Activated B cell treated with CpG ODN at 0.5 μM for 24 hours (primary cell): Measurements from ENCODE around the gene STK33. TPM values are rescaled to one million over a fixed set of nuclear protein-coding genes. Genes with fewer than 3 reads are reported as not detected.

Experiments used
- ATAC-seq: fragments of 200-7000 bp; cut with Tn5 transposase; one replicate; pipeline ENCODE4 v1.10.0; 2021; ENCODE audit warnings: low read depth, mild to moderate bottlenecking, moderate library complexity
- CTCF ChIA-PET: fragments of 350-600 bp; sonication (Branson Sonifier 250); formaldehyde crosslinking; loops from one replicate; lab custom pipeline; 2021; ENCODE audit warnings: antibody characterized with exemption; lab: Charles Lee
- POLR2A ChIA-PET: fragments of 350-600 bp; sonication (Branson Sonifier 250); formaldehyde crosslinking; loops from one replicate; lab custom pipeline; 2021; ENCODE audit warnings: antibody characterized with exemption; lab: Charles Lee
- DNase-seq: peaks from one replicate; pipeline ENCODE4 v3.0.0; 2022
- H3K27ac Mint-ChIP-seq: one replicate; pipeline ENCODE4 v1.8.0; 2020; ENCODE audit warnings: mixed read lengths
- H3K27me3 Mint-ChIP-seq: one replicate; pipeline ENCODE4 v1.8.0; 2021; ENCODE audit warnings: mixed read lengths
- H3K36me3 Mint-ChIP-seq: one replicate; pipeline ENCODE4 v1.8.0; 2021; ENCODE audit warnings: low read depth, mixed read lengths
- H3K4me1 Mint-ChIP-seq: one replicate; pipeline ENCODE4 v1.8.0; 2021; ENCODE audit warnings: mixed read lengths
- H3K4me3 Mint-ChIP-seq: one replicate; pipeline ENCODE4 v1.8.0; 2020; ENCODE audit warnings: mild to moderate bottlenecking, mixed read lengths
- H3K9me3 Mint-ChIP-seq: one replicate; pipeline ENCODE4 v1.8.0; 2020; ENCODE audit warnings: mixed read lengths
- intact Hi-C: fragments of 100-400 bp; cut with micrococcal nuclease; formaldehyde crosslinking; loops from one replicate; pipeline ENCODE4 v1.15.1; 2024
- total RNA-seq: library from RNA; stranded (reverse); gene quantifications from 2 replicates; pipeline ENCODE4 v1.2.3, GENCODE V29; 2022
- TF ChIP-seq, protein P1 (sequence below): fragments of 200-600 bp; IDR thresholded peaks from one replicate; pipeline ENCODE4 v1.8.0; 2022; ENCODE audit warnings: antibody characterized with exemption, mild to moderate bottlenecking

The STK33 gene
- total RNA-seq, 1 donor from 2014 or later = 14.0 TPM

- no peaks in the 10 kb centered on the region for H3K4me1 Mint-ChIP-seq
- intact Hi-C loops = no loop called here
- DNase-seq (no peak), ATAC-seq (no peak)
- POLR2A ChIA-PET = no interaction called here
- no peak overlapping the region for H3K27ac Mint-ChIP-seq
- no peak overlapping the region for H3K4me3 Mint-ChIP-seq
- peaks cover 50% of the 10 kb centered on the region for H3K36me3 Mint-ChIP-seq
- CTCF ChIA-PET = no interaction called here
- TF ChIP-seq, protein P1, sequence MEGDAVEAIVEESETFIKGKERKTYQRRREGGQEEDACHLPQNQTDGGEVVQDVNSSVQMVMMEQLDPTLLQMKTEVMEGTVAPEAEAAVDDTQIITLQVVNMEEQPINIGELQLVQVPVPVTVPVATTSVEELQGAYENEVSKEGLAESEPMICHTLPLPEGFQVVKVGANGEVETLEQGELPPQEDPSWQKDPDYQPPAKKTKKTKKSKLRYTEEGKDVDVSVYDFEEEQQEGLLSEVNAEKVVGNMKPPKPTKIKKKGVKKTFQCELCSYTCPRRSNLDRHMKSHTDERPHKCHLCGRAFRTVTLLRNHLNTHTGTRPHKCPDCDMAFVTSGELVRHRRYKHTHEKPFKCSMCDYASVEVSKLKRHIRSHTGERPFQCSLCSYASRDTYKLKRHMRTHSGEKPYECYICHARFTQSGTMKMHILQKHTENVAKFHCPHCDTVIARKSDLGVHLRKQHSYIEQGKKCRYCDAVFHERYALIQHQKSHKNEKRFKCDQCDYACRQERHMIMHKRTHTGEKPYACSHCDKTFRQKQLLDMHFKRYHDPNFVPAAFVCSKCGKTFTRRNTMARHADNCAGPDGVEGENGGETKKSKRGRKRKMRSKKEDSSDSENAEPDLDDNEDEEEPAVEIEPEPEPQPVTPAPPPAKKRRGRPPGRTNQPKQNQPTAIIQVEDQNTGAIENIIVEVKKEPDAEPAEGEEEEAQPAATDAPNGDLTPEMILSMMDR = no peak
- H3K9me3 Mint-ChIP-seq = no peaks in the 10 kb centered on the region
- H3K27me3 Mint-ChIP-seq = no peaks in the 10 kb centered on the region
Measured at GRCh38 chr11:8624698-8625097, 30.7 kb upstream of the STK33 start.

DNA sequence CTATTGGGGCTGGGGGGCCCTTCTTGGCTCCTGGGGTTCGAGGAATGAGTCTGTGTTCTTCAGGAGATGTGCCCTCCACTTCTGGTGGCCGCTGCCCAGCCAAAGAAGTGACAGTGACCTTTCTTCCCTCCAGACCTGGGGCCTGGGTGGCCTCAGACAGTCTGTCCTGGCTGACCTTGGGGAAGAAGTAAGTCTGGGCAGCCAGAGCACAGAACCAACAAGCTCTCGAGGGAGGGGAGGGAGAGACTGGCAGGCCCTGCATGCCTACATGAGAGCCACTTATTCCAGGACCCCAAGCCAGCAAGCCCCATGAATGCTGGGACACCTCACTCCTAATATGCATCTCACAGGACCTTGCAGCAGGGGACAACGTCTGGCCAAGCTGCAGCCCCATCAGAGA lies 27.1 kb upstream of the STK33 start:
- intact Hi-C loops = no loop called here
- ATAC-seq (no peak), DNase-seq (no peak)
- POLR2A ChIA-PET = no interaction called here
- Mint-ChIP-seq H3K27ac (no peak overlapping the region), H3K4me3 (no peak overlapping the region), H3K4me1 (no peaks in the 10 kb centered on the region), H3K9me3 (no peaks in the 10 kb centered on the region), H3K27me3 (no peaks in the 10 kb centered on the region), H3K36me3 (peaks cover 67% of the 10 kb centered on the region)
- TF ChIP-seq, protein P1 = no peak
- CTCF ChIA-PET = no interaction called here

DNA sequence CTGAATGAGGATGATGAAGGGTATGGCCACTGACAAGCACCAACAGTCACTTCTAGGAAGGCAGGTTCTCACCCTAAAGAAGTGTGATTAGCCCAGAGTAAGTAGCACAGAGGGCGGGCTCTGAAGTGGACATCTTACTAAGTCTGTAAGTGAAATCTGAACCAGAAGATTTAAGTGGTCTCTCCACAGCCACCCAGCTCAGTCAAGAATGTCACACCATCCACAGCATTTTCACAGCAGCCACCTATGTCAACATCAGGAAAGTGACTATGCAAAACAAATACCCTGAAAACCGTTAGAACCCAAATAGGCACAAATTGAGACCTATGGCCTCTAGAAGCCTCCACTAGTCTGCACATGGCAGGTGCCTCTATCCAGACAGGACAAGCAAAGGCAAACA lies 23.0 kb upstream of the STK33 start:
- intact Hi-C loops = no loop called here
- ChIA-PET CTCF (no interaction called here), POLR2A (no interaction called here)
- H3K27me3 Mint-ChIP-seq = no peaks in the 10 kb centered on the region
- no peak overlapping the region for H3K27ac Mint-ChIP-seq
- ATAC-seq = no peak
- H3K9me3 Mint-ChIP-seq = no peaks in the 10 kb centered on the region
- DNase-seq = no peak
- peaks cover 52% of the 10 kb centered on the region for H3K36me3 Mint-ChIP-seq
- H3K4me1 Mint-ChIP-seq = no peaks in the 10 kb centered on the region
- no peak overlapping the region for H3K4me3 Mint-ChIP-seq
- TF ChIP-seq, protein P1 = no peak

GRCh38 chr11:8615291-8616032 lies 21.4 kb upstream of the STK33 start:
- TF ChIP-seq, protein P1 = no peak
- DNase-seq (no peak), ATAC-seq (no peak)
- Mint-ChIP-seq H3K36me3 (peaks cover 36% of the 10 kb centered on the region), H3K27me3 (no peaks in the 10 kb centered on the region), H3K9me3 (no peaks in the 10 kb centered on the region), H3K4me3 (no peak overlapping the region), H3K4me1 (no peaks in the 10 kb centered on the region), H3K27ac (no peak overlapping the region)
- POLR2A ChIA-PET = no interaction called here
- intact Hi-C loops = no loop called here
- CTCF ChIA-PET = no interaction called here

DNA sequence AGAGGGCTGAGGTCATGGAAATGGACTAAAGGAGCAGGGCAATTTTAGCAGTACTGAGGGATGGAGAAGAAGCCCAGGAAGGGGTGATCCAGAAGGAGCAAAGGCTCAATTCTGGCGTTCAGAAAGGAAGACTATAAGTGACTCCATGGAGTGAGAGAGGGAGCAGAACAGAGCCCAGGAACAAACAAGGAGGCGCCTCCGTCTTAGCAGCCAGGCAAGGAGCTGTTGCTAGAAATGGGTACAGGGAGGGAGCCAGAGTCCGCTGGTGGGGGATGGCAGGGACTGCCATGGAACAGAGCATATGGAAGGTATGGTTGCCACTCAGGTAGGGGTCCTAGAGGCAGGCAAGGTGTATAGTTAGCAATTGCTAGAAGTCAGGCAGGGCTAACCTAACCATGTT lies 20.5 kb upstream of the STK33 start:
- ChIA-PET CTCF (no interaction called here), POLR2A (no interaction called here)
- DNase-seq (no peak), ATAC-seq (no peak)
- Mint-ChIP-seq H3K9me3 (no peaks in the 10 kb centered on the region), H3K27me3 (no peaks in the 10 kb centered on the region), H3K27ac (no peak overlapping the region), H3K4me1 (no peaks in the 10 kb centered on the region), H3K36me3 (peaks cover 29% of the 10 kb centered on the region), H3K4me3 (no peak overlapping the region)
- intact Hi-C loops = no loop called here
- TF ChIP-seq, protein P1 = no peak
